Fibroblast of the aortic adventitia (primary cell): ENCODE data around the gene TMEM30A. TPM values are rescaled to one million over a fixed set of nuclear protein-coding genes. Genes with fewer than 3 reads are reported as not detected.

Experiments used
- DNase-seq: peaks from one replicate; pipeline ENCODE4 v3.0.0-alpha.2; 2010; ENCODE audit warnings: low read depth
- H3K4me3 ChIP-seq: 2 replicates; pipeline ENCODE4 v1.5.1; 2011; ENCODE audit warnings: low read depth, mild to moderate bottlenecking, control low read depth, low read length, moderate library complexity
- total RNA-seq: library from RNA; depleted of rRNA; stranded (reverse); fragments of >200 nt; gene quantifications from 2 replicates; pipeline ENCODE4 v1.2.3, GENCODE V29; 2012; ENCODE audit warnings: low replicate concordance
- TF ChIP-seq, protein P1 (sequence below): IDR thresholded peaks from 2 replicates; pipeline ENCODE4 v1.5.1; 2011; ENCODE audit warnings: mild to moderate bottlenecking, low read length, control low read depth, inconsistent platforms; ENCODE audit not compliant: insufficient read depth

TMEM30A gene
- total RNA-seq, 1 donor: 136 TPM

DNA sequence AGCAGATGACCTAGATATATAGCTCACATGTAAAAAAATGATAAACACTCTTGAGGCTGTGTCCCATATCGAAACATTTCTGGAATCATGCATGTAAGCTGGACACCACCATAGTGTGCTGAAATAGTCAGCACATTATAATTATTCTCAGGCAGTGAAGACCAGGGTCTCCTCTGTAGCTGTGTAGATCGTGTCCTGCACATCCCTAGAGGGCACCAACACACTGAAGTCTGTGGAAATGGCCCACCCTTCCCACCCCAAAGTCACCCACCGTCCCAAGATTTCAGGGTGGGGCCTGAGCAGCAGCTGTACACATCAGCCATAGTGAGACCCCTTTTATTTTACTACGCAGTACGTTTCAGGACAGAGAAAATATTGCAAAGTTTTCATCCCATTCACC lies 21.0 kb upstream of the TMEM30A start:
- no peak for DNase-seq
- TF ChIP-seq, protein P1, sequence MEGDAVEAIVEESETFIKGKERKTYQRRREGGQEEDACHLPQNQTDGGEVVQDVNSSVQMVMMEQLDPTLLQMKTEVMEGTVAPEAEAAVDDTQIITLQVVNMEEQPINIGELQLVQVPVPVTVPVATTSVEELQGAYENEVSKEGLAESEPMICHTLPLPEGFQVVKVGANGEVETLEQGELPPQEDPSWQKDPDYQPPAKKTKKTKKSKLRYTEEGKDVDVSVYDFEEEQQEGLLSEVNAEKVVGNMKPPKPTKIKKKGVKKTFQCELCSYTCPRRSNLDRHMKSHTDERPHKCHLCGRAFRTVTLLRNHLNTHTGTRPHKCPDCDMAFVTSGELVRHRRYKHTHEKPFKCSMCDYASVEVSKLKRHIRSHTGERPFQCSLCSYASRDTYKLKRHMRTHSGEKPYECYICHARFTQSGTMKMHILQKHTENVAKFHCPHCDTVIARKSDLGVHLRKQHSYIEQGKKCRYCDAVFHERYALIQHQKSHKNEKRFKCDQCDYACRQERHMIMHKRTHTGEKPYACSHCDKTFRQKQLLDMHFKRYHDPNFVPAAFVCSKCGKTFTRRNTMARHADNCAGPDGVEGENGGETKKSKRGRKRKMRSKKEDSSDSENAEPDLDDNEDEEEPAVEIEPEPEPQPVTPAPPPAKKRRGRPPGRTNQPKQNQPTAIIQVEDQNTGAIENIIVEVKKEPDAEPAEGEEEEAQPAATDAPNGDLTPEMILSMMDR: no peak
- no peak overlapping the region for H3K4me3 ChIP-seq

GRCh38 chr6:75302280-75302679 lies 17.7 kb upstream of the TMEM30A start:
- TF ChIP-seq, protein P1: no peak
- no peak overlapping the region for H3K4me3 ChIP-seq
- DNase-seq: no peak

- H3K4me3 ChIP-seq: no peak overlapping the region
- DNase-seq: no peak
- TF ChIP-seq, protein P1: no peak
Measured at GRCh38 chr6:75301537-75301936, 16.9 kb upstream of the TMEM30A start.

GRCh38 chr6:75301088-75301487 lies 16.5 kb upstream of the TMEM30A start:
- TF ChIP-seq, protein P1: no peak
- no peak for DNase-seq

GRCh38 chr6:75300531-75300855 lies 15.9 kb upstream of the TMEM30A start:
- TF ChIP-seq, protein P1: no peak
- DNase-seq: no peak
- no peak overlapping the region for H3K4me3 ChIP-seq

More at GRCh38 chr6:75301088-75301487, 16.5 kb upstream of the TMEM30A start:
- H3K4me3 ChIP-seq: no peak overlapping the region

GRCh38 chr6:75299801-75300530 lies 15.4 kb upstream of the TMEM30A start:
- H3K4me3 ChIP-seq: no peak overlapping the region
- TF ChIP-seq, protein P1: no peak
- no peak for DNase-seq
